MM.1S (cell line): ENCODE measurements around the gene TAGLN2.

Experiments used
- DNase-seq: peaks from one replicate; pipeline ENCODE4 v3.0.0-alpha.2; 2015
- H2AFZ ChIP-seq: fragments of 300-600 bp; sonication (generic); 2 replicates; pipeline ENCODE4 v1.6.0; 2016; ENCODE audit warnings: antibody characterized with exemption, low read length
- H3F3A ChIP-seq: fragments of 300-600 bp; sonication (generic); 2 replicates; pipeline ENCODE4 v1.6.1; 2016; ENCODE audit warnings: mild to moderate bottlenecking, antibody characterized with exemption, low read length, moderate library complexity, mixed read lengths; ENCODE audit not compliant: insufficient read depth
- H3K27ac ChIP-seq: fragments of 300-600 bp; sonication (generic); 2 replicates; pipeline ENCODE4 v1.5.1; 2016; ENCODE audit warnings: mild to moderate bottlenecking, low read length
- H3K27me3 ChIP-seq: fragments of 300-600 bp; sonication (generic); replicated peaks from 2 replicates; pipeline ENCODE4 v1.6.0; 2016; ENCODE audit warnings: low read length; ENCODE audit not compliant: insufficient read depth
- H3K36me3 ChIP-seq: fragments of 300-600 bp; sonication (generic); replicated peaks from 2 replicates; pipeline ENCODE4 v1.6.1; 2016; ENCODE audit warnings: mild to moderate bottlenecking, low read length, mixed read lengths; ENCODE audit not compliant: insufficient read depth
- H3K4me1 ChIP-seq: fragments of 300-600 bp; sonication (generic); 2 replicates; pipeline ENCODE4 v1.6.1; 2016; ENCODE audit warnings: low read length, mixed read lengths
- H3K4me2 ChIP-seq: fragments of 300-600 bp; sonication (generic); 2 replicates; pipeline ENCODE4 v1.6.0; 2016; ENCODE audit warnings: low read depth, low read length
- H3K4me3 ChIP-seq: fragments of 300-600 bp; sonication (generic); 2 replicates; pipeline ENCODE4 v1.5.1; 2016; ENCODE audit warnings: low read length, mixed read lengths
- H3K79me2 ChIP-seq: fragments of 300-600 bp; sonication (generic); 2 replicates; pipeline ENCODE4 v1.6.1; 2016; ENCODE audit warnings: mixed run types, low read length, mixed read lengths
- H3K9ac ChIP-seq: fragments of 300-600 bp; sonication (generic); 2 replicates; pipeline ENCODE4 v1.6.1; 2016; ENCODE audit warnings: low read length, mixed read lengths
- H3K9me2 ChIP-seq: fragments of 300-600 bp; sonication (generic); replicated peaks from 2 replicates; pipeline ENCODE4 v1.6.1; 2016; ENCODE audit warnings: mild to moderate bottlenecking, low read length, mixed read lengths; ENCODE audit not compliant: insufficient read depth
- H3K9me3 ChIP-seq: fragments of 300-600 bp; sonication (generic); replicated peaks from 2 replicates; pipeline ENCODE4 v1.6.1; 2016; ENCODE audit warnings: mild to moderate bottlenecking, low read length, mixed read lengths; ENCODE audit not compliant: insufficient read depth
- H4K20me1 ChIP-seq: fragments of 300-600 bp; sonication (generic); 2 replicates; pipeline ENCODE4 v1.6.1; 2016; ENCODE audit warnings: mild to moderate bottlenecking, low read length, moderate library complexity, mixed read lengths; ENCODE audit not compliant: insufficient read depth
- CTCF ChIP-seq: fragments of 300-600 bp; sonication (generic); IDR thresholded peaks from 2 replicates; pipeline ENCODE4 v1.5.1; 2016; ENCODE audit warnings: antibody characterized with exemption, low read length, mixed read lengths
- EZH2 ChIP-seq: fragments of 300-600 bp; sonication (generic); optimal IDR thresholded peaks from 2 replicates; pipeline ENCODE3; 2017; ENCODE audit warnings: low read depth, mild to moderate bottlenecking, antibody characterized with exemption, low read length, mixed read lengths
- EZH2phosphoT487 ChIP-seq: fragments of 300-600 bp; sonication (generic); IDR thresholded peaks from 2 replicates; pipeline ENCODE4 v1.6.1; 2018; ENCODE audit warnings: antibody characterized with exemption, low read length

Gene TAGLN2

GRCh38 chr1:159895836-159896545 is 29.3 kb downstream of the TAGLN2 start:
- H3K27ac ChIP-seq, result no peak overlapping the region
- no peaks in the 10 kb centered on the region for H3K9me2 ChIP-seq
- H3K9me3 ChIP-seq, result no peaks in the 10 kb centered on the region
- TF ChIP-seq EZH2phosphoT487, result no peak
- no peak for TF ChIP-seq EZH2
- no peak for TF ChIP-seq CTCF
- no peak overlapping the region for H2AFZ ChIP-seq
- H3F3A ChIP-seq, result no peaks in the 10 kb centered on the region
- H3K27me3 ChIP-seq, result no peaks in the 10 kb centered on the region
- H3K9ac ChIP-seq, result no peak overlapping the region
- DNase-seq, result no peak
- no peaks in the 10 kb centered on the region for H3K79me2 ChIP-seq
- H4K20me1 ChIP-seq, result no peaks in the 10 kb centered on the region
- no peak overlapping the region for H3K4me3 ChIP-seq
- H3K4me1 ChIP-seq, result peaks cover 5% of the 10 kb centered on the region; the same call in 1 of the 2 replicates
- H3K36me3 ChIP-seq, result no peaks in the 10 kb centered on the region
- H3K4me2 ChIP-seq, result no peak overlapping the region

GRCh38 chr1:159895286-159895685 is 30.0 kb downstream of the TAGLN2 start:
- Histone ChIP-seq H3K9ac (no peak overlapping the region), H3K4me1 (peaks cover 9% of the 10 kb centered on the region), H3F3A (0 out of 2 replicates have a peak, but pooled peaks cover 2% of the 10 kb centered on the region), H3K36me3 (no peaks in the 10 kb centered on the region), H3K27me3 (no peaks in the 10 kb centered on the region), H3K9me2 (no peaks in the 10 kb centered on the region), H2AFZ (no peak overlapping the region), H3K9me3 (no peaks in the 10 kb centered on the region), H3K79me2 (no peaks in the 10 kb centered on the region), H3K4me3 (no peak overlapping the region), H3K27ac (no peak overlapping the region), H3K4me2 (no peak overlapping the region), H4K20me1 (no peaks in the 10 kb centered on the region)
- no peak for DNase-seq
- TF ChIP-seq EZH2phosphoT487, result no peak
- TF ChIP-seq CTCF, result no peak
- TF ChIP-seq EZH2, result no peak

- Histone ChIP-seq H2AFZ (no peak overlapping the region), H3K4me2 (no peak overlapping the region), H3K4me1 (peaks cover 31% of the 10 kb centered on the region), H3K4me3 (no peak overlapping the region), H3F3A (peaks cover 8% of the 10 kb centered on the region; the same call in 1 of the 2 replicates), H3K9me2 (no peaks in the 10 kb centered on the region), H3K9ac (no peak overlapping the region), H3K36me3 (no peaks in the 10 kb centered on the region), H4K20me1 (no peaks in the 10 kb centered on the region), H3K27me3 (no peaks in the 10 kb centered on the region), H3K9me3 (no peaks in the 10 kb centered on the region), H3K79me2 (no peaks in the 10 kb centered on the region), H3K27ac (no peak overlapping the region)
- TF ChIP-seq EZH2, result no peak
- TF ChIP-seq CTCF, result no peak
- no peak for TF ChIP-seq EZH2phosphoT487
- no peak for DNase-seq
Measured at GRCh38 chr1:159892944-159893343, 32.4 kb downstream of the TAGLN2 start.
